Fibroblast of the aortic adventitia (primary cell): ENCODE measurements around the gene CTSW. TPM values are rescaled to one million over a fixed set of nuclear protein-coding genes. Genes with fewer than 3 reads are reported as not detected.
"Not testable (repeated sequence)": the region's sequence is repeated elsewhere in the genome, so short reads cannot be mapped to it uniquely, and the experiment has no call there.

Experiments
- DNase-seq: peaks from one replicate; pipeline ENCODE4 v3.0.0-alpha.2; 2010; ENCODE audit warnings: low read depth
- H3K4me3 ChIP-seq: 2 replicates; pipeline ENCODE4 v1.5.1; 2011; ENCODE audit warnings: low read depth, mild to moderate bottlenecking, control low read depth, low read length, moderate library complexity
- CTCF ChIP-seq: IDR thresholded peaks from 2 replicates; pipeline ENCODE4 v1.5.1; 2011; ENCODE audit warnings: mild to moderate bottlenecking, low read length, control low read depth, inconsistent platforms; ENCODE audit not compliant: insufficient read depth
- total RNA-seq: library from RNA; depleted of rRNA; stranded (reverse); fragments of >200 nt; gene quantifications from 2 replicates; pipeline ENCODE4 v1.2.3, GENCODE V29; 2012; ENCODE audit warnings: low replicate concordance

The CTSW gene
- not detected in 2 replicates for total RNA-seq

DNA sequence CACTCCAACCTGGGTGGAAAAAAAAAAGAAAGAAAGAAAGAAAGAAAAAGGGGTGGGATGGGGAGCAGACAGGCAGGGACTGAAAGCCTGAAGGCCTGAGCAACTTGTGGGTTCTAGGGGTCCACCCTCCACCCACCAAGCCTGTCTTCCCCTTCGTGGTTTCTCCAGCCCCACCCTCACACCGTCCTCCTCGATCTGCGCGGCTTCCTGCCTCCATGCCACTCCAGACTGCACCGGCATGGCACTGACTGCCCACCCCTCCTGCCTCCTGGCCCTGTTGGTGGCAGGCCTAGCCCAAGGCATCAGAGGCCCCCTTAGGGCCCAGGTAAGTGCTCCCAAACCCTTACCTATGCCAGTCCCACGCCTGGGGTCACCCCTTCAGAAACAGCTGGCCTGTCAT is at the start of gene CTSW:
Gene CTSW, plus strand, starts transcription at position 221 of the 400 bp plus-strand sequence. Its CDS starts 18 bp downstream, at position 239.
- no peak for DNase-seq
- TF ChIP-seq CTCF = no peak
- no peak within 1 kb of the TSS for H3K4me3 ChIP-seq

GRCh38 chr11:65832231-65832630 is 47.4 kb upstream of the CTSW start:
- not testable (repeated sequence) for DNase-seq

DNA sequence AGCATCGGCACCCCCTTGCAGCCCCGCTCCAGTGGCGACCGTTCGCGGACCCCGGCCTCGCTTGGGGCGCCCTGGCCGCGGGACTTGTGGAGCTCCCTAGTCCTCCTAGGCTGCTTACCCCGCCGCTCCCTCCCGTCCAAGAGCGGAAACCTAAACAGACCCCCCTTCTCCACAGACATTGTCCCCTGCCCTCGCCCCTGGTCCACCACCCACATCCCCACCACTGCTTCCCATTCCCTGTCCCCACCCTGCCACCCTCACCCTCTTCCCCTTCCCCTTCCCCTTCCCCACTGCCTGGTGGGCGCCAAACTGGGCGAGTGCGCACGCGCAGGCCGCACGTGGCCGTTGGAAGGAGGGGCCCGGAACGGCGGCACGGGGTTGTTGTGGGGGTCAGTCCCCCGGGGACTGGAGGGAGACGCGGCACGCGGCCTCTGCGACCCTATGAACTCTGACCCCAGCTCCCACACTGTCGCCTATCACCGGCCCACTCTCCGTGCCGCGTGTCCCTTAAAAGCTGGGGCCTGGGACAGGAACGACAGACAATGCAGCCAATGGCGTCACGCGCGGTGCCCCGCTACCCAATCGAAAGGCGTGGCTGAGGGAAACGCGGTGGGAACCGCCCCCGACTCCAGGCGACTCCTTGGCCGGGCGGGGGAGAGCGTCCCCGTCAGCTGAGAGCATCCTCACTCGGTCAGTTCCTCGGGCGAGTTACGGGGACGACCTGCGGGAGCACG is 46.2 kb upstream of the CTSW start, which contains the start of gene SNX32:
Gene SNX32, plus strand, starts transcription at position 667 of the 734 bp plus-strand sequence. CDS start 103 bp downstream, outside the sequence.
- H3K4me3 ChIP-seq = peak within 1 kb of the TSS; percentile 93
- TF ChIP-seq CTCF = no peak
- peak; percentile 91 for DNase-seq

More at GRCh38 chr11:65832231-65832630, 47.4 kb upstream of the CTSW start:
- not testable (repeated sequence) for H3K4me3 ChIP-seq

DNA sequence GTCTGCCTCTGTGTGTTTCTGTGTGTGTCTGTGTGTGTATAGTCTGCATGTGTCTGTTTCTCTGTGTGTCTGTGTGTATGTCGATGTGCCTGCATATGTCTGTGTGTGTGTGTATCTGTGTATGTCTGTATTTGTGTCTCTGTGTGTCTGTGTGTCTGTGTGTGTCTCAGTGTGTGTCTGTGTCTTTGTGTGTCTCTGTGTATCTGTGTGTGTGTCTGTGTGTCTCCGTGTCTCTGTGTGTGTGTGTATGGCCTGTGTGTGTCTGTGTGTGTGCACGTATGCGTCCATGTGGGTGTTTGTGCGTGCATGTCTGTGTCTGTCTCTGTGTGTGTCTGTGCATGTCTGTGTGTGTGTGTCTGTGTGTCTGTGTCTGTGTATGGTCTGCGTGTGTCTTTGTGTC is 45.4 kb upstream of the CTSW start:
- H3K4me3 ChIP-seq = peak overlapping the region; percentile 93
- peak; percentile 29 for DNase-seq
- TF ChIP-seq CTCF = no peak

DNA sequence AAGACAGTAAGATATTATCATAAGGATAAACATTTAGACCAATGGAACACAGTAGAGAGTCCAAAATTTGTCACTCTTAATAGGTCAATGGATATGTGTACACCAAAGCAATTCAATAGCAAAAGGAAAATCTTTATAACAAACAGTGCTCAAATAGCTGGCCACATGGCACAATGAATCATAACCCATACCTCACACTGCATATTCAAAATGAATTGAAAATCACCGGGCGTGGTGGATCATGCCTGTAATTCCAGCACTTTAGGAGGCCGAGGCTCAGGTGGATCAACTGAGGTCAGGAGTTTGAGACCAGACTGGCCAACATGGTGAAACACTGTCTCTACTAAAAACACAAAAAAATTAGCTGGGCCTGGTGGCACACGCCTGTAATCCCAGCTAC is 37.5 kb upstream of the CTSW start:
- no peak overlapping the region for H3K4me3 ChIP-seq
- no peak for TF ChIP-seq CTCF
- DNase-seq = no peak

GRCh38 chr11:65843811-65844210 is 35.8 kb upstream of the CTSW start:
- no peak for TF ChIP-seq CTCF
- no peak for DNase-seq
- H3K4me3 ChIP-seq = no peak overlapping the region

DNA sequence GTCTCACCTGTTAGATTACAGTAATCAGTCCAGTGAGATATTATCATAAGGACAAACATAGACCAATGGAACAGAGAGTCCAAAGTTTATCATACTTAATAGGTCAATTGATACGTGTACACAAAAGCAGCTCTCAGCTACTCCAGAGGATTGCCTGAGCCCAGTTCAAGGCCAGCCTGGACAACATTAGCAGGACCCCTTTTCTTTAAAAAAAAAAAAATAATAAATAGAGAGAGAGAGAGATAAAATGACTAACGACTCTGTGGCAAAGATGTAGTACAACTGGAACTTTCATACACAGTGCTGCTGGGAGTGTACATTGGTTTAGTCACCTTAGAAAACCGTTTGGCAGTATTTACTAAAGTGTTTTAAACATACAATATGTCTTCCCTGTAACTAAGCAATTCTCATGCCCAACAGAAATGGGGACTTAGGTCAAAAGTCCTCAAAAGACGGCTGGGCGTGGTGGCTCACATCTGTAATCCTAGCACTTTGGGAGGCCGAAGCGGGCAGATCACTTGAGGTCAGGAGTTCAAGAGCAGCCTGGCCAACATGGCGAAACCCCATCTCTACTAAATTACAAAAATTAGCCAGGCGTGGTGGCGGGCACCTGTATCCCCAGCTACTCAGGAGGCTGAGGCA is 35.3 kb upstream of the CTSW start:
- no peak for TF ChIP-seq CTCF
- H3K4me3 ChIP-seq = no peak overlapping the region
- DNase-seq = no peak
